Measurements from ENCODE around the gene TRHDE. TPM values are rescaled to one million over a fixed set of nuclear protein-coding genes. Genes with fewer than 3 reads are reported as not detected.
"Not testable (repeated sequence)": the region's sequence is repeated elsewhere in the genome, so short reads cannot be mapped to it uniquely, and the experiment has no call there.

The TRHDE gene
- total RNA-seq, 1 experiment from 2014 or later, result 13.4 TPM

- no peak overlapping the region for H3K4me3 ChIP-seq
- H3K36me3 ChIP-seq, result no peaks in the 10 kb centered on the region
- H3K27ac ChIP-seq, result no peak overlapping the region
- DNase-seq (ENCODE audit: low read depth in 1 of 2, low spot score in 2 of 2), result no peak
- no peaks in the 10 kb centered on the region for H3K9me3 ChIP-seq (replicated peaks)
- no peaks in the 10 kb centered on the region for H3K27me3 ChIP-seq (replicated peaks)
- no peaks in the 10 kb centered on the region for H3K4me1 ChIP-seq (replicated peaks)
Measured at GRCh38 chr12:72498354-72498753, 226.2 kb downstream of the TRHDE start.

GRCh38 chr12:72499244-72499643 lies 227.1 kb downstream of the TRHDE start:
- Histone ChIP-seq H3K36me3 (no peaks in the 10 kb centered on the region), H3K4me3 (no peak overlapping the region), H3K27me3 (replicated peaks) (no peaks in the 10 kb centered on the region), H3K27ac (no peak overlapping the region), H3K4me1 (replicated peaks) (no peaks in the 10 kb centered on the region), H3K9me3 (replicated peaks) (no peaks in the 10 kb centered on the region)
- no peak for DNase-seq (ENCODE audit: low read depth in 1 of 2, low spot score in 2 of 2)

DNA sequence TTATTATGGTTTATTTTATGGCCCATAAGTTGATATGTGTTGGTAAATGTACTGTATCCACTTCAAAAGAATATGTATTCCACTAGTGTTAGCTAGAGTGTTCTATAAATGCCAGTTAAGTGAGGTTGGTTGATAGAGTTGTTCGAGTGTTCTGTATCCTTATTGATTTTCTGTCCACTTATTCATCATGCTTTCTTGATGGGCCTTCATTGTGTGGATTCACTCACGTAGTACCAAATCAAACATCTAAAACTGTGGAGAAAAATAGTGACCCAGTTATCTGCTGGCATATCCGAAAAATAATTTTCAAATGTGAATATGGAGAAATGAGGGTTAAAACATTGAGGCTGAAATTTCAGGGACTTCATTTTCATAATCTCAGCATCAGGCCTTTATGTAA lies 230.4 kb downstream of the TRHDE start:
- Histone ChIP-seq H3K36me3 (no peaks in the 10 kb centered on the region), H3K27ac (no peak overlapping the region), H3K4me1 (replicated peaks) (no peaks in the 10 kb centered on the region), H3K4me3 (no peak overlapping the region), H3K9me3 (replicated peaks) (no peaks in the 10 kb centered on the region), H3K27me3 (replicated peaks) (no peaks in the 10 kb centered on the region)
- DNase-seq (ENCODE audit: low read depth in 1 of 2, low spot score in 2 of 2), result no peak

- Histone ChIP-seq H3K27ac (no peak overlapping the region), H3K4me3 (no peak overlapping the region), H3K9me3 (replicated peaks) (no peaks in the 10 kb centered on the region), H3K4me1 (replicated peaks) (no peaks in the 10 kb centered on the region), H3K36me3 (no peaks in the 10 kb centered on the region), H3K27me3 (replicated peaks) (no peaks in the 10 kb centered on the region)
- no peak for DNase-seq (ENCODE audit: low read depth in 1 of 2, low spot score in 2 of 2)
Measured at GRCh38 chr12:72505227-72505626, 233.1 kb downstream of the TRHDE start.

DNA sequence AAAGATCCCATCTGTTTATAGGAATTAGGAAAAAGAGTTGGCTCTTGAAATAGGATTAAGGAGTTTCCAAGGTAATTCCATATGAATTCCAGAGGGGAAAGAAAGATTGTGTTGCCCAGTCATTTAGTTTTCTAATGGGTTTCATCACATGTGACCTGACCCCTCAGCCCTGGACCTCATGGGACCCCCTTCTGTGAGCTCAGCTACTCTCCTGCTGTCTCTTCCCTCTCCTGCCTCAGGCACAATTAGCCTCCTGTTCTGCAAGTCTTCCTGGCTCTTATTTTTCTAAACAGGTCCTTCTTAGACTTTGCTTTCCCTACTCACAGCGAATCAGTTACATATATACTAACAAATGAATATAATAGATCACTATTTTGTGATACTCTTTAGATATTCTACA lies 237.7 kb downstream of the TRHDE start:
- no peaks in the 10 kb centered on the region for H3K9me3 ChIP-seq (replicated peaks)
- no peaks in the 10 kb centered on the region for H3K27me3 ChIP-seq (replicated peaks)
- H3K36me3 ChIP-seq, result no peaks in the 10 kb centered on the region
- no peaks in the 10 kb centered on the region for H3K4me1 ChIP-seq (replicated peaks)
- no peak overlapping the region for H3K27ac ChIP-seq
- no peak overlapping the region for H3K4me3 ChIP-seq
- no peak for DNase-seq (ENCODE audit: low read depth in 1 of 2, low spot score in 2 of 2)

DNA sequence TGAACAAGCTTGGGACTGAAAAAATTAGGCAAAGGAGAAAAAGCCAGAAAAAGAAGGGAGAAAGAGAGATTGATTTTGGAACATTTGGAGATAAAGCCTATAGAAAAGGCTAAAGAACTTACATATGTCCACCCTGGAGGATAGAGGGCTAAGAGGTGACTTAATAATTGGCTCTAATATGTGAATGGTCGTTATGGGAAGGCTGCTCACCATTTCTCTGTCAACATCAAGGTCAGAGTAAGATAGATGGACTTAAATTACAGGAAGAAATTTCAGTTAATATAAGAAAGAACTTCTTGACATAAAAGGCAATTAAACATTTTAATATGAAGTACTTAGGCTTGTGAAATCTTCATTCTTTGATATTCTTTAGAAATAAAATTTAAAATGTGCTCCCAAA lies 238.6 kb downstream of the TRHDE start:
- H3K27me3 ChIP-seq (replicated peaks), result no peaks in the 10 kb centered on the region
- no peak for DNase-seq (ENCODE audit: low read depth in 1 of 2, low spot score in 2 of 2)
- H3K9me3 ChIP-seq (replicated peaks), result no peaks in the 10 kb centered on the region

DNA sequence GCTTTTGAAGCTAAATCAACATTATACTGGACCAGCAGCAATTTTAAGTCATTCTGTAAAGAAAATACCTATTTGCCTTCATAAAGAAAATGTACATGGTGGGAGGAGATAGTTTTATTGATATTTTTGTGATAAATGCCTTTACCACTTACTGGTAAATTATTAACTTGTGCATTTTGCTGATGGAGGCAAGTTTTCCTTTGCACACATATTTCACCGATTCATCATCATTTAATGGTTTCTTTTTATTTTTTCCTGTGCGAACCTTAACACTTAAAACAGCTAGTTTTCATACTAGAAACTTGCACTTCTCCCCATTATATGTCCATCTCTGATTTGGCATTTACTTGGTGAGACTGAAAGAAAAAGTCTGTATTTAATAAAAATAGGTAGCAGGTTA lies 239.3 kb downstream of the TRHDE start:
- no peak for DNase-seq (ENCODE audit: low read depth in 1 of 2, low spot score in 2 of 2)

More for the DNA sequence above, 238.6 kb downstream of the TRHDE start:
- Histone ChIP-seq H3K4me1 (replicated peaks) (no peaks in the 10 kb centered on the region), H3K4me3 (no peak overlapping the region), H3K27ac (no peak overlapping the region), H3K36me3 (no peaks in the 10 kb centered on the region)

GRCh38 chr12:72511906-72512305 lies 239.7 kb downstream of the TRHDE start:
- Histone ChIP-seq H3K36me3 (no peaks in the 10 kb centered on the region), H3K4me1 (replicated peaks) (no peaks in the 10 kb centered on the region), H3K4me3 (no peak overlapping the region), H3K9me3 (replicated peaks) (no peaks in the 10 kb centered on the region), H3K27me3 (replicated peaks) (no peaks in the 10 kb centered on the region), H3K27ac (no peak overlapping the region)
- DNase-seq (ENCODE audit: low read depth in 1 of 2, low spot score in 2 of 2), result no peak

More for the DNA sequence above, 239.3 kb downstream of the TRHDE start:
- Histone ChIP-seq H3K27me3 (replicated peaks) (no peaks in the 10 kb centered on the region), H3K9me3 (replicated peaks) (no peaks in the 10 kb centered on the region), H3K36me3 (no peaks in the 10 kb centered on the region), H3K4me3 (no peak overlapping the region), H3K27ac (no peak overlapping the region), H3K4me1 (replicated peaks) (no peaks in the 10 kb centered on the region)

- H3K27ac ChIP-seq; H3K36me3 ChIP-seq; H3K4me1 ChIP-seq (replicated peaks); H3K9me3 ChIP-seq (replicated peaks); DNase-seq (ENCODE audit: low read depth in 1 of 2, low spot score in 2 of 2); H3K27me3 ChIP-seq (replicated peaks); H3K4me3 ChIP-seq: not testable (repeated sequence)
Measured at GRCh38 chr12:72520044-72520678, 248.0 kb downstream of the TRHDE start.

GRCh38 chr12:72521326-72521725 lies 249.2 kb downstream of the TRHDE start:
- Histone ChIP-seq H3K36me3 (no peaks in the 10 kb centered on the region), H3K4me3 (no peak overlapping the region), H3K27ac (no peak overlapping the region), H3K27me3 (replicated peaks) (no peaks in the 10 kb centered on the region), H3K9me3 (replicated peaks) (no peaks in the 10 kb centered on the region), H3K4me1 (replicated peaks) (no peaks in the 10 kb centered on the region)
- DNase-seq (ENCODE audit: low read depth in 1 of 2, low spot score in 2 of 2), result no peak

GRCh38 chr12:72522411-72522810 lies 250.2 kb downstream of the TRHDE start:
- no peak overlapping the region for H3K27ac ChIP-seq
- no peak overlapping the region for H3K4me3 ChIP-seq
- H3K4me1 ChIP-seq (replicated peaks), result no peaks in the 10 kb centered on the region
- DNase-seq (ENCODE audit: low read depth in 1 of 2, low spot score in 2 of 2), result no peak
- H3K9me3 ChIP-seq (replicated peaks), result no peaks in the 10 kb centered on the region
- no peaks in the 10 kb centered on the region for H3K27me3 ChIP-seq (replicated peaks)
- no peaks in the 10 kb centered on the region for H3K36me3 ChIP-seq

DNA sequence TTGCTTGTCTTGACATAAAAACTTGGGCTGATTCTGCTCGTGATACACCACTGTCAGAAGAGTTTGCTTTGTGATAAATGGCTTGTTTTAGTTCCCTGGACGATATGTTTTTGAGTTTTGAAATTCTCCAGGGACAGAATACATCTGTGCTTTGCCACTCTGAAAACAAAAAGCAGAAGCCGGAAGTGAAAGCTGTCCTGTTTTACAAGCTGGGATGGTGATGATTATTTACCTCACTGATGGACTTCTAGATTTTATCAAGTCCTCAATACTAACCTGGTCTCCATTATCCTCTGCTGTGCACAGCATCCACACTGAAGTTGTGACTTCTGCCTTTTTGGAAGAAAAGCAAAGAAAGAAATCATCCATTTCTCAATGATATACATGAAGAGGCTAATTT lies 251.6 kb downstream of the TRHDE start:
- H3K27me3 ChIP-seq (replicated peaks), result no peaks in the 10 kb centered on the region
- H3K9me3 ChIP-seq (replicated peaks), result no peaks in the 10 kb centered on the region
- no peak overlapping the region for H3K4me3 ChIP-seq
- H3K36me3 ChIP-seq, result no peaks in the 10 kb centered on the region
- no peak overlapping the region for H3K27ac ChIP-seq
- no peak for DNase-seq (ENCODE audit: low read depth in 1 of 2, low spot score in 2 of 2)
- H3K4me1 ChIP-seq (replicated peaks), result no peaks in the 10 kb centered on the region

DNA sequence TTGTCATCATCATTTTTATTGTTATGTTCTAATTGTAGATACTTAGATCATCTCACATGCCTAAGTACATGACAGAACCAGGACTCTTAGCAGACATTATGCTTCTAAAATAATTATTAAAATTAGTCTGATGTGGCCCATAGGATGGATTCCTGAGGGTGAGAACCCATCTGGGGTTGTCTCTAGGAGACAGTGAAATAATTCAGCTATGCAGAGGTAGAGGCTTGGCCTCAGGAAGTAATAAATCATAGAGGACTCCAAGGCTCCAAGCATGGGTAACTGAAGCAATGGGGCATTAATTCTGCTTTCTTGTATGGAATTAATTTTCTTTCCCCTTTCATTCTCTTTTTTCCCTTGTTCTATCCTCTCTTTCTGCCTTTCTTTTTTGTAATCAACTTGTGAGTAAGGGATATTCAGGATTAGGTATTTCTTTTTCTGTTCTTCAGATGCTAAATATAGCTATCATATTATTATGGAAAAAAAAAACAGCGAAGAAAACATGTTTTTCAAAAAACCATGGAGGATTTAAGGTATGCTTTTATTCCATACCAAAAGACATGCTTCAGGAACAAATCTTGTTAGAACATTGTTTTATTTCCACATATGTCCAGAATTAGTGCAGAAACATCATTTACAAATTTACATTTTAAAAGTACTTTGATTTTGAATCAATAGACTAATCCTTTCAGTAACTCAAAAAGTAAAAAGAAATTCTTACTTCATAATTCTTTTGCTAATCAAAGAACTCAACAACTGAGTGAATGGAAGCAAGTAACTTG lies 263.2 kb downstream of the TRHDE start:
- no peak overlapping the region for H3K27ac ChIP-seq
- no peaks in the 10 kb centered on the region for H3K27me3 ChIP-seq (replicated peaks)
- H3K9me3 ChIP-seq (replicated peaks), result no peaks in the 10 kb centered on the region
- no peak overlapping the region for H3K4me3 ChIP-seq
- H3K36me3 ChIP-seq, result no peaks in the 10 kb centered on the region
- peaks cover 6% of the 10 kb centered on the region for H3K4me1 ChIP-seq (replicated peaks)
- no peak for DNase-seq (ENCODE audit: low read depth in 1 of 2, low spot score in 2 of 2)

- DNase-seq (ENCODE audit: low read depth in 1 of 2, low spot score in 2 of 2), result no peak
- H3K4me3 ChIP-seq, result no peak overlapping the region
- no peak overlapping the region for H3K27ac ChIP-seq
- no peaks in the 10 kb centered on the region for H3K9me3 ChIP-seq (replicated peaks)
- H3K36me3 ChIP-seq, result no peaks in the 10 kb centered on the region
- H3K4me1 ChIP-seq (replicated peaks), result no peaks in the 10 kb centered on the region; the same call in 1 of the 2 replicates
- no peaks in the 10 kb centered on the region for H3K27me3 ChIP-seq (replicated peaks)
Measured at GRCh38 chr12:72540811-72541210, 268.6 kb downstream of the TRHDE start.

All from SJSA1 (cell line).